HepG2 (cell line): ENCODE measurements around the gene APLP1. TPM values are rescaled to one million over a fixed set of nuclear protein-coding genes. Genes with fewer than 3 reads are reported as not detected.

Source experiments
- ARHGAP35 ChIP-seq: sonication (generic); formaldehyde crosslinking; IDR thresholded peaks from 2 replicates; pipeline ENCODE4 v1.9.0; 2022; ENCODE audit warnings: mild to moderate bottlenecking, inconsistent platforms, moderate library complexity, missing genetic modification reagents, borderline replicate concordance
- EZH2 ChIP-seq: conservative IDR thresholded peaks from 2 replicates; pipeline ENCODE4 v1.6.1; 2012; ENCODE audit warnings: mild to moderate bottlenecking, low read depth, low read length, moderate library complexity
- FOXJ3 ChIP-seq: sonication (generic); formaldehyde crosslinking; IDR thresholded peaks from 2 replicates; pipeline ENCODE4 v1.4.0; 2020; ENCODE audit warnings: missing genetic modification reagents, mild to moderate bottlenecking, borderline replicate concordance
- MEF2D ChIP-seq: sonication (generic); formaldehyde crosslinking; IDR thresholded peaks from 2 replicates; pipeline ENCODE4 v1.5.1; 2020; ENCODE audit warnings: mild to moderate bottlenecking, missing genetic modification reagents
- RBFOX2 ChIP-seq: fragments of 200-400 bp; formaldehyde crosslinking; IDR thresholded peaks from 2 replicates; pipeline ENCODE4 v1.6.1; 2017; ENCODE audit warnings: low read depth, mild to moderate bottlenecking, low read length
- ZBTB3 ChIP-seq: sonication (generic); formaldehyde crosslinking; IDR thresholded peaks from 2 replicates; pipeline ENCODE4 v1.4.0; 2020; ENCODE audit warnings: low read depth, mild to moderate bottlenecking, moderate library complexity, missing genetic modification reagents, borderline replicate concordance
- ZFP36 ChIP-seq: fragments of 150-350 bp; IDR thresholded peaks from 2 replicates; pipeline ENCODE4 v1.6.1; 2018; ENCODE audit warnings: borderline replicate concordance, low read length, low read depth; ENCODE audit not compliant: partially characterized antibody
- ZMYM3 ChIP-seq: sonication (generic); formaldehyde crosslinking; IDR thresholded peaks from 2 replicates; pipeline ENCODE4 v1.5.1; 2020; ENCODE audit warnings: mild to moderate bottlenecking, missing genetic modification reagents
- ZNF282 ChIP-seq: fragments of 450-650 bp; IDR thresholded peaks from 2 replicates; pipeline ENCODE4 v1.6.1; 2018; ENCODE audit not compliant: partially characterized antibody
- ZNF354B ChIP-seq: sonication (generic); formaldehyde crosslinking; IDR thresholded peaks from 2 replicates; pipeline ENCODE4 v1.8.0; 2022; ENCODE audit warnings: mild to moderate bottlenecking, missing genetic modification reagents
- polyA plus RNA-seq, 8 experiments: library from polyadenylated mRNA; depleted of rRNA in 3 of 8; stranded (reverse) in 7 of 8; unstranded in 1 of 8; fragments of >200 nt; fragmentation: Illumina TruSeq in 4 of 8; extraction: Trizol in 4 of 8; gene quantifications; 2 replicates each; pipeline versions ENCODE4 v1.2.1 to v1.2.3, GENCODE V29; 2011 to 2016; ENCODE audit warnings: low read depth in 4 of 8, missing spikeins in 1 of 8, mixed read lengths in 1 of 8; ENCODE audit not compliant: insufficient read depth in 1 of 8
- total RNA-seq, 5 experiments: library from RNA; depleted of rRNA; stranded (reverse); fragments of >200 nt; fragmentation: Illumina TruSeq; extraction: Trizol; gene quantifications; 2 replicates each; pipeline ENCODE4 v1.2.3, GENCODE V29; 2016; ENCODE audit warnings: low read depth in 1 of 5
- TF ChIP-seq, protein P1 (sequence below): sonication (generic); formaldehyde crosslinking; conservative IDR thresholded peaks from 2 replicates; pipeline ENCODE4 v1.4.0; 2020; ENCODE audit warnings: mild to moderate bottlenecking, missing genetic modification reagents, moderate library complexity
- TF ChIP-seq, protein P2 (sequence below): sonication (generic); formaldehyde crosslinking; IDR thresholded peaks from 2 replicates; pipeline ENCODE4 v1.8.1; 2023; ENCODE audit warnings: mild to moderate bottlenecking, missing genetic modification reagents
- TF ChIP-seq, protein P3 (sequence below): IDR thresholded peaks from 2 replicates; pipeline ENCODE4 v1.6.1; 2016; ENCODE audit warnings: missing compliant biosample characterization, missing genetic modification reagents, borderline replicate concordance
- TF ChIP-seq, protein P4 (sequence below): sonication (generic); formaldehyde crosslinking; conservative IDR thresholded peaks from 2 replicates; pipeline ENCODE4 v1.4.0; 2020; ENCODE audit warnings: missing genetic modification reagents
- TF ChIP-seq, protein P5 (sequence below): sonication (generic); formaldehyde crosslinking; IDR thresholded peaks from 2 replicates; pipeline ENCODE4 v1.4.0; 2020; ENCODE audit warnings: missing genetic modification reagents, mild to moderate bottlenecking, borderline replicate concordance

APLP1 gene
- total and polyA plus RNA-seq, 2 of the 13 experiments (the other 11 are each of a cell fraction or from before 2014, with no cell fraction given): 2.0 to 2.9 TPM

DNA sequence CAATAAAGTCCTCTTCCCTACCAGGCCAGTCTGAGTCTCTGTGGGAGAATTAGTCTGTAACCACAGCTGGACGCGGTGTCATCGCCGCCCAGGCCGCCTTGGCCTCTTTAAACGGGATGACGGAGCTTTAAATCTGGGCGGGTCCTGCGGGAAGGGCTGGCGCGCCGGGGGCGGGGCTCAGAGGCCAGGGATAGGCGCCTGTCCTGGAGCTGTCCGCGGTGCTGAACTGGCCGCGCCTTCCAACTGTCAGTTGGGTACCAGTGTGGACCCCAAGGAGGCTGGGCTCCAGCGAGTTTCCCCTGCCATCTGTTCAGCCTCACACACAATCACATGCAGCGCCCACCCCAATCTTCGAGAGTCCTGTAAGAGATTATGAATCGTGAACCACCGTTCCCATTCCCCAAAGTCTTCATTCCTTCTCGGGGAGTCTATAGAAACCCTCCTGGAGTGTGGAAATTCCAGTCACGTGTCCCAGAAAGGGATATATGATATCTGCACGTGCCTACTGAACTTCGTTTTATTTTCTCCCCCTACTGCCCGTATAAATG, 11.5 kb downstream of the APLP1 start (continued):
- TF ChIP-seq, protein P1, sequence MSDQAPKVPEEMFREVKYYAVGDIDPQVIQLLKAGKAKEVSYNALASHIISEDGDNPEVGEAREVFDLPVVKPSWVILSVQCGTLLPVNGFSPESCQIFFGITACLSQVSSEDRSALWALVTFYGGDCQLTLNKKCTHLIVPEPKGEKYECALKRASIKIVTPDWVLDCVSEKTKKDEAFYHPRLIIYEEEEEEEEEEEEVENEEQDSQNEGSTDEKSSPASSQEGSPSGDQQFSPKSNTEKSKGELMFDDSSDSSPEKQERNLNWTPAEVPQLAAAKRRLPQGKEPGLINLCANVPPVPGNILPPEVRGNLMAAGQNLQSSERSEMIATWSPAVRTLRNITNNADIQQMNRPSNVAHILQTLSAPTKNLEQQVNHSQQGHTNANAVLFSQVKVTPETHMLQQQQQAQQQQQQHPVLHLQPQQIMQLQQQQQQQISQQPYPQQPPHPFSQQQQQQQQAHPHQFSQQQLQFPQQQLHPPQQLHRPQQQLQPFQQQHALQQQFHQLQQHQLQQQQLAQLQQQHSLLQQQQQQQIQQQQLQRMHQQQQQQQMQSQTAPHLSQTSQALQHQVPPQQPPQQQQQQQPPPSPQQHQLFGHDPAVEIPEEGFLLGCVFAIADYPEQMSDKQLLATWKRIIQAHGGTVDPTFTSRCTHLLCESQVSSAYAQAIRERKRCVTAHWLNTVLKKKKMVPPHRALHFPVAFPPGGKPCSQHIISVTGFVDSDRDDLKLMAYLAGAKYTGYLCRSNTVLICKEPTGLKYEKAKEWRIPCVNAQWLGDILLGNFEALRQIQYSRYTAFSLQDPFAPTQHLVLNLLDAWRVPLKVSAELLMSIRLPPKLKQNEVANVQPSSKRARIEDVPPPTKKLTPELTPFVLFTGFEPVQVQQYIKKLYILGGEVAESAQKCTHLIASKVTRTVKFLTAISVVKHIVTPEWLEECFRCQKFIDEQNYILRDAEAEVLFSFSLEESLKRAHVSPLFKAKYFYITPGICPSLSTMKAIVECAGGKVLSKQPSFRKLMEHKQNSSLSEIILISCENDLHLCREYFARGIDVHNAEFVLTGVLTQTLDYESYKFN (CRISPR knock-in tag): peak; percentile 24; the same call in 1 of the 2 replicates
- TF ChIP-seq EZH2: no peak
- no peak for TF ChIP-seq ZBTB3 (CRISPR knock-in tag)
- peak; percentile 79; the same call in 1 of the 2 replicates for TF ChIP-seq MEF2D (CRISPR knock-in tag)
- TF ChIP-seq, protein P2, sequence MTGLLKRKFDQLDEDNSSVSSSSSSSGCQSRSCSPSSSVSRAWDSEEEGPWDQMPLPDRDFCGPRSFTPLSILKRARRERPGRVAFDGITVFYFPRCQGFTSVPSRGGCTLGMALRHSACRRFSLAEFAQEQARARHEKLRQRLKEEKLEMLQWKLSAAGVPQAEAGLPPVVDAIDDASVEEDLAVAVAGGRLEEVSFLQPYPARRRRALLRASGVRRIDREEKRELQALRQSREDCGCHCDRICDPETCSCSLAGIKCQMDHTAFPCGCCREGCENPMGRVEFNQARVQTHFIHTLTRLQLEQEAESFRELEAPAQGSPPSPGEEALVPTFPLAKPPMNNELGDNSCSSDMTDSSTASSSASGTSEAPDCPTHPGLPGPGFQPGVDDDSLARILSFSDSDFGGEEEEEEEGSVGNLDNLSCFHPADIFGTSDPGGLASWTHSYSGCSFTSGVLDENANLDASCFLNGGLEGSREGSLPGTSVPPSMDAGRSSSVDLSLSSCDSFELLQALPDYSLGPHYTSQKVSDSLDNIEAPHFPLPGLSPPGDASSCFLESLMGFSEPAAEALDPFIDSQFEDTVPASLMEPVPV (CRISPR knock-in tag): peak; percentile 84; the same call in 1 of the 2 replicates
- no peak for TF ChIP-seq RBFOX2
- TF ChIP-seq, protein P3, sequence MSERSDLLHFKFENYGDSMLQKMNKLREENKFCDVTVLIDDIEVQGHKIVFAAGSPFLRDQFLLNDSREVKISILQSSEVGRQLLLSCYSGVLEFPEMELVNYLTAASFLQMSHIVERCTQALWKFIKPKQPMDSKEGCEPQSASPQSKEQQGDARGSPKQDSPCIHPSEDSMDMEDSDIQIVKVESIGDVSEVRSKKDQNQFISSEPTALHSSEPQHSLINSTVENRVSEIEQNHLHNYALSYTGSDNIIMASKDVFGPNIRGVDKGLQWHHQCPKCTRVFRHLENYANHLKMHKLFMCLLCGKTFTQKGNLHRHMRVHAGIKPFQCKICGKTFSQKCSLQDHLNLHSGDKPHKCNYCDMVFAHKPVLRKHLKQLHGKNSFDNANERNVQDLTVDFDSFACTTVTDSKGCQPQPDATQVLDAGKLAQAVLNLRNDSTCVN (CRISPR knock-in tag): peak; percentile 94
- TF ChIP-seq, protein P4, sequence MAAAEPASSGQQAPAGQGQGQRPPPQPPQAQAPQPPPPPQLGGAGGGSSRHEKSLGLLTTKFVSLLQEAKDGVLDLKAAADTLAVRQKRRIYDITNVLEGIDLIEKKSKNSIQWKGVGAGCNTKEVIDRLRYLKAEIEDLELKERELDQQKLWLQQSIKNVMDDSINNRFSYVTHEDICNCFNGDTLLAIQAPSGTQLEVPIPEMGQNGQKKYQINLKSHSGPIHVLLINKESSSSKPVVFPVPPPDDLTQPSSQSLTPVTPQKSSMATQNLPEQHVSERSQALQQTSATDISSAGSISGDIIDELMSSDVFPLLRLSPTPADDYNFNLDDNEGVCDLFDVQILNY (CRISPR knock-in tag): peak; percentile 83
- no peak for TF ChIP-seq ZNF354B
- TF ChIP-seq, protein P5, sequence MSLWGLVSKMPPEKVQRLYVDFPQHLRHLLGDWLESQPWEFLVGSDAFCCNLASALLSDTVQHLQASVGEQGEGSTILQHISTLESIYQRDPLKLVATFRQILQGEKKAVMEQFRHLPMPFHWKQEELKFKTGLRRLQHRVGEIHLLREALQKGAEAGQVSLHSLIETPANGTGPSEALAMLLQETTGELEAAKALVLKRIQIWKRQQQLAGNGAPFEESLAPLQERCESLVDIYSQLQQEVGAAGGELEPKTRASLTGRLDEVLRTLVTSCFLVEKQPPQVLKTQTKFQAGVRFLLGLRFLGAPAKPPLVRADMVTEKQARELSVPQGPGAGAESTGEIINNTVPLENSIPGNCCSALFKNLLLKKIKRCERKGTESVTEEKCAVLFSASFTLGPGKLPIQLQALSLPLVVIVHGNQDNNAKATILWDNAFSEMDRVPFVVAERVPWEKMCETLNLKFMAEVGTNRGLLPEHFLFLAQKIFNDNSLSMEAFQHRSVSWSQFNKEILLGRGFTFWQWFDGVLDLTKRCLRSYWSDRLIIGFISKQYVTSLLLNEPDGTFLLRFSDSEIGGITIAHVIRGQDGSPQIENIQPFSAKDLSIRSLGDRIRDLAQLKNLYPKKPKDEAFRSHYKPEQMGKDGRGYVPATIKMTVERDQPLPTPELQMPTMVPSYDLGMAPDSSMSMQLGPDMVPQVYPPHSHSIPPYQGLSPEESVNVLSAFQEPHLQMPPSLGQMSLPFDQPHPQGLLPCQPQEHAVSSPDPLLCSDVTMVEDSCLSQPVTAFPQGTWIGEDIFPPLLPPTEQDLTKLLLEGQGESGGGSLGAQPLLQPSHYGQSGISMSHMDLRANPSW (CRISPR knock-in tag): no peak
- no peak for TF ChIP-seq ZFP36
- TF ChIP-seq ZMYM3: no peak
- TF ChIP-seq ARHGAP35 (CRISPR knock-in tag): peak; percentile 86
- TF ChIP-seq FOXJ3 (CRISPR knock-in tag): no peak
- TF ChIP-seq ZNF282: no peak
